Peyer's patch (tissue), 4 donors: Measurements from ENCODE around the gene ZNF831. TPM values are rescaled to one million over a fixed set of nuclear protein-coding genes. Genes with fewer than 3 reads are reported as not detected.
A peak's percentile ranks its signal among the peaks of the same experiment; 100 is the strongest.

Experiments
- DNase-seq, 3 donors: peaks; one replicate each; pipeline ENCODE4 v3.0.0-alpha.2; 2017 to 2019
- H3K27ac ChIP-seq, 4 donors: fragments of 200-600 bp; sonication (generic); one replicate each; pipeline ENCODE4 v1.5.1; 2016 to 2019
- H3K27me3 ChIP-seq, 2 donors: fragments of 200-600 bp; sonication (generic); one replicate each; pipeline ENCODE4 v1.5.1; 2019
- H3K36me3 ChIP-seq, 3 donors: fragments of 200-600 bp; sonication (generic); one replicate each; pipeline ENCODE4 v1.5.1; 2016 to 2019
- H3K4me1 ChIP-seq, 4 donors: fragments of 200-600 bp; sonication (generic); one replicate each; pipeline ENCODE4 v1.5.1; 2016 to 2019
- H3K4me3 ChIP-seq, 4 donors: fragments of 200-600 bp; sonication (generic); 1 replicate in 3 of 4; 2 replicates in 1 of 4; pipeline ENCODE4 v1.5.1; 2016 to 2019; ENCODE audit warnings: mild to moderate bottlenecking in 1 of 4
- H3K9me3 ChIP-seq, 4 donors: fragments of 200-600 bp; sonication (generic); one replicate each; pipeline ENCODE4 v1.5.1; 2016 to 2019; ENCODE audit warnings: mild to moderate bottlenecking in 1 of 4
- POLR2A ChIP-seq, 2 donors: fragments of 450-650 bp; IDR thresholded peaks; one replicate each; pipeline ENCODE4 v1.5.1; 2017; ENCODE audit warnings: antibody characterized with exemption in 2 of 2, mild to moderate bottlenecking in 2 of 2, moderate library complexity in 2 of 2
- total RNA-seq, 4 donors: library from RNA; depleted of rRNA; stranded (reverse); fragments of >200 nt; gene quantifications; one replicate each; pipeline ENCODE4 v1.1.0, GENCODE V29; 2016
- TF ChIP-seq, protein P1 (sequence below), 6 experiments: fragments of 450-650 bp in 4 of 6; fragments of 200-600 bp in 2 of 6; sonication (generic) in 1 of 6; IDR thresholded peaks; one replicate each; pipeline ENCODE4 v1.5.1; 2017 to 2019; ENCODE audit warnings: antibody characterized with exemption in 6 of 6, mild to moderate bottlenecking in 3 of 6, moderate library complexity in 1 of 6

Gene ZNF831
- total RNA-seq, 4 donors from 2014 or later = 1.7 to 11.6 (median 2.3) TPM

DNA sequence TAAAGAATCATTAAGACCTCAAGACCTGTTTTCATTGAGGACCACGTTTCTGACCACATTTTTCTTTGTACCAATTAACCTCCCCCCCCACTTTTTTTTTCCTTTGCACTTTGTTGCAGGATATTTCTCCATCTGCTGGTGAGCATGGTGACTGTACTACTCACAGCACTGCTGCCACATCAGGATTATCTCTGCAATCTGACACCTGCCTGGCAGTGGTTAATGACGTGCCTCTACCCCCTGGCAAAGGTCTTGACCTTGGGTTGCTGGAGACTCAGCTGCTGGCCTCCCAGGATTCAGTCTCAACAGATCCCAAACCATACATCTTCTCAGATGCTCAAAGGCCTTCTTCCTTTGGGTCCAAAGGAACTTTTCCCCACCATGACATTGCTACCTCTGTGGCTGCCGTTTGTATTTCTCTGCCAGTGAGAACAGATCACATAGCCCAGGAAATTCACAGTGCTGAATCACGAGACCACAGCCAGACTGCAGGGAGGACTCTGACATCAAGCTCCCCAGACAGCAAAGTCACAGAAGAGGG is 90.2 kb downstream of the ZNF831 start:
- Histone ChIP-seq H3K27ac (peak overlapping the region in 3 of 4 donors; percentile 32 to 61 (median 53)), H3K4me3 (no peak overlapping the region), H3K9me3 (no peaks in the 10 kb centered on the region), H3K4me1 (no peaks in the 10 kb centered on the region), H3K27me3 (no peaks in the 10 kb centered on the region), H3K36me3 (no peaks in the 10 kb centered on the region)
- peak in 2 of 3 donors; percentile 31 to 75 for DNase-seq
- TF ChIP-seq, protein P1, sequence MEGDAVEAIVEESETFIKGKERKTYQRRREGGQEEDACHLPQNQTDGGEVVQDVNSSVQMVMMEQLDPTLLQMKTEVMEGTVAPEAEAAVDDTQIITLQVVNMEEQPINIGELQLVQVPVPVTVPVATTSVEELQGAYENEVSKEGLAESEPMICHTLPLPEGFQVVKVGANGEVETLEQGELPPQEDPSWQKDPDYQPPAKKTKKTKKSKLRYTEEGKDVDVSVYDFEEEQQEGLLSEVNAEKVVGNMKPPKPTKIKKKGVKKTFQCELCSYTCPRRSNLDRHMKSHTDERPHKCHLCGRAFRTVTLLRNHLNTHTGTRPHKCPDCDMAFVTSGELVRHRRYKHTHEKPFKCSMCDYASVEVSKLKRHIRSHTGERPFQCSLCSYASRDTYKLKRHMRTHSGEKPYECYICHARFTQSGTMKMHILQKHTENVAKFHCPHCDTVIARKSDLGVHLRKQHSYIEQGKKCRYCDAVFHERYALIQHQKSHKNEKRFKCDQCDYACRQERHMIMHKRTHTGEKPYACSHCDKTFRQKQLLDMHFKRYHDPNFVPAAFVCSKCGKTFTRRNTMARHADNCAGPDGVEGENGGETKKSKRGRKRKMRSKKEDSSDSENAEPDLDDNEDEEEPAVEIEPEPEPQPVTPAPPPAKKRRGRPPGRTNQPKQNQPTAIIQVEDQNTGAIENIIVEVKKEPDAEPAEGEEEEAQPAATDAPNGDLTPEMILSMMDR (IDR thresholded peaks at IDR 0.05) = no peak
- TF ChIP-seq POLR2A (IDR thresholded peaks at IDR 0.05) = no peak

DNA sequence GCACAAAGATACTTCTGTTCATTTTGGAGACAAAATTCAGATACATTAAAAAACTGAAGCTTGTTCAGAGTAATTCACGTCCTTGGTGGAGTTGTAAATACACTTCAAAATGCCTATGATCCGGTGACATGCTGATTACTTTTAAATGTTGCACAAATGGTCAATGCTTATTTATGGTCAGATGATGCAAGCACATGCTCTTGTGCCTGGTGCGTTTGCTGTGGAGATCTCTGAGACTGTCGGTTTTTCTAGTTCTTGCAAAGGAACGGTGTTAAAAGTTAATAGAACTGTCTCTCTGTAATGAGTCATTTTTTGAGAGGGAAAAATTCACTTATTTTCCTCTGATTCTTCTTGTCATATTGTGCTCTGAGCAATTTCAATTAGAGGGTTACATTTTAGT is 91.6 kb downstream of the ZNF831 start:
- TF ChIP-seq POLR2A (IDR thresholded peaks at IDR 0.05) = no peak
- TF ChIP-seq, protein P1 (IDR thresholded peaks at IDR 0.05) = no peak
- no peak overlapping the region for H3K4me3 ChIP-seq
- H3K4me1 ChIP-seq = no peaks in the 10 kb centered on the region
- H3K27me3 ChIP-seq = no peaks in the 10 kb centered on the region
- H3K9me3 ChIP-seq = no peaks in the 10 kb centered on the region
- no peaks in the 10 kb centered on the region for H3K36me3 ChIP-seq
- DNase-seq = no peak
- no peak overlapping the region for H3K27ac ChIP-seq

DNA sequence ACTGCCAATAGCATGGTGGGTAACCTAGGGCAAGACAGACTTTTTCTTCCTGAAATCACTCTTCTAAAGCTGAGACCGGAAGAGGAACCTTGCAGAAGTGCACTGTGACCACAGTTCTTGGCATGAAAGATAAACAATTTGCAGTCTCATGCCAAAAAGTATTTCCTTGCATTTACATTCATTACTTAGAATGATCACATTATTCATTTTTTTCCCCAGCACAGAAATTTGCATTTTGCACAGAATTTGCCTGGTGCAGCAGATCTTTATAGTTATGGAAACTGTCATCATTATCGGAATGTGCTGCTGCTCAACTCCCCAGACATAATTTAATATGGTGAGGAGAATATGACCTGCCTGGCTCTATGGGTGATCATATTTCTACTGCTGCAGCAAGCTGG is 94.6 kb downstream of the ZNF831 start:
- Histone ChIP-seq H3K27ac (no peak overlapping the region), H3K4me1 (no peaks in the 10 kb centered on the region), H3K36me3 (no peaks in the 10 kb centered on the region), H3K9me3 (no peaks in the 10 kb centered on the region), H3K27me3 (no peaks in the 10 kb centered on the region), H3K4me3 (no peak overlapping the region)
- TF ChIP-seq, protein P1 (IDR thresholded peaks at IDR 0.05) = no peak
- TF ChIP-seq POLR2A (IDR thresholded peaks at IDR 0.05) = no peak
- no peak for DNase-seq

DNA sequence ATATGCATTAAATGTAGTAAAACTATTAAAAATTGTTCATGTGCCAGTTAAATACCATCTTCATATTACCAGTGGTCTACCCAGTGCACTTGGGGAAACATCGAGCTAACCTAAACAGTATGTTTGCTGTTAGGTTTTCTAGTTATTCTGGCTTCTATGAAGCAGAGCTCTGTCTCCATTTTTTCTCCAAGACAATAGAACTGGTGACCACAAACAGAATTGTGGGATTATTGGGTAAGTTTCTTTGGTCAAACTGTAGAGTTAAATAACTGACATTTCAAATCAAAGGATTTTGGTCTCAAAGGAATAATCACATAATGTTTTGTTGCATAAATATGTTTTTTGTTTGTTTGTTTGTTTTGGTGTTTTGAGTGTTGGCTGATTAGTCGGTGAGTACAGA is 96.3 kb downstream of the ZNF831 start:
- Histone ChIP-seq H3K36me3 (no peaks in the 10 kb centered on the region), H3K27ac (no peak overlapping the region), H3K27me3 (no peaks in the 10 kb centered on the region), H3K9me3 (no peaks in the 10 kb centered on the region), H3K4me3 (no peak overlapping the region), H3K4me1 (no peaks in the 10 kb centered on the region)
- no peak for DNase-seq
- no peak for TF ChIP-seq POLR2A (IDR thresholded peaks at IDR 0.05)
- TF ChIP-seq, protein P1 (IDR thresholded peaks at IDR 0.05) = no peak

DNA sequence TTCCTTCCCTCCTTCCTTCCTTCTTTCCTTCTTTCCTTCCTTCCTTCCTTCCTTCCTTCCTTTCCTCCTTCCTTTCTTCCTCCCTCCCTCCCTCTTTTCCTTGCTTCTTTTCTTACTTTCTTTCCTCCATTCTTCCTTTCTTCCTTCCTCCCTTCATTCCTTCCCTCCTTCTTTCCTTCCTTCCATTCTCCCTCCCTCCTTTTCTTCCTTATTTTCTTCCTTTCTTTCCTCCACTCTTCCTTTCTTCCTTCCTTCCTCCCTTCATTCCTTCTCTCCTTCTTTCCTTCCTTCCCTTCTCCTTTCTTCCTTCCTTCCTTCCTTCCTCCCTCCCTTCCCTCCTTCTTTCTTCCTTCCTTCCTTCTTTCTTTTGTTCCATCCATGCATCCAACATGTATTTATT is 101.7 kb downstream of the ZNF831 start:
- no peaks in the 10 kb centered on the region for H3K4me1 ChIP-seq
- no peaks in the 10 kb centered on the region for H3K36me3 ChIP-seq
- TF ChIP-seq, protein P1 (IDR thresholded peaks at IDR 0.05) = no peak
- no peak for TF ChIP-seq POLR2A (IDR thresholded peaks at IDR 0.05)
- H3K4me3 ChIP-seq = no peak overlapping the region
- no peaks in the 10 kb centered on the region for H3K27me3 ChIP-seq
- no peaks in the 10 kb centered on the region for H3K9me3 ChIP-seq
- DNase-seq = no peak
- no peak overlapping the region for H3K27ac ChIP-seq

DNA sequence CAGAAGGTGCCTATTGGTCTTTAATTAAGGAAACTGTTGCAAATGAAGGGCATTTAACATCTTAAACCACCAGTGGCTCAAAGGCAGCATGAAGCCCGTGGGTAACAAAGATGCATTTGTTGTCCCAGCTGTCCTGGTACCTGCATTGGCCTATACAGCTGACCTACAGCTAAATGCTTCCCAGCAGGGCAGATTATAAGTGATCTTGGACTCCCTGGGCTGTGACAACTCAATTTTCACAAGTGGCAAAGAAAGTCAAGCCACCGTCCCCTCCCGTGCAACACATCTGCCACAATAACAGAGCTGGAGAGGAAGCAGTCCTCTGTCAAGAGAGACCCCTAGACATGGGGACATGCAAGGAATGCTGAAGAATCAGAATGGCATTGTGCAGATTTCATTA is 105.2 kb downstream of the ZNF831 start:
- TF ChIP-seq, protein P1 (IDR thresholded peaks at IDR 0.05) = no peak
- no peak for TF ChIP-seq POLR2A (IDR thresholded peaks at IDR 0.05)
- no peaks in the 10 kb centered on the region for H3K9me3 ChIP-seq
- no peaks in the 10 kb centered on the region for H3K4me1 ChIP-seq
- no peak overlapping the region for H3K4me3 ChIP-seq
- DNase-seq = no peak
- no peak overlapping the region for H3K27ac ChIP-seq
- no peaks in the 10 kb centered on the region for H3K36me3 ChIP-seq
- no peaks in the 10 kb centered on the region for H3K27me3 ChIP-seq
